ENCODE measurements around the gene ZSCAN5B.

DNA sequence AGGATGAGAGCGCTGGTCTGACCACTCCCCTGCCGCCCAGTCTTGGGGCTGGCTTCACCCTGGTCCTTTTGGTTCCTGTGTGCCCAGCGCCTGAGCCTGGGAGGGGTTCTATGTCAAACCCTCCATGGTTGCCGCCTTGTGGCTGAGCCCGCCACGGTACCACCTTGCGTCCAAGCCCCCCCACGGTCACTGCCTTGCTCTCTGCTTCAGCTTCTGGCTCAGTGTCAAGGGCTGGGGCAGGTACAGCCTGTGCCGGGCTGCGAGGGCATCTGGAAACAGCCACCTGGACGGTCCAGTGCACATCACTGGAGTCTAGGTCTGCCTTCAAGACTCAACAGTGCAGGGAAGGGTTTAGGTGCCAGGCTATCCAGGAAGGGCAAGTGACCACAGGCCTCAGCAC is 36.0 kb downstream of the ZSCAN5B start:
- TF ChIP-seq, protein P1, sequence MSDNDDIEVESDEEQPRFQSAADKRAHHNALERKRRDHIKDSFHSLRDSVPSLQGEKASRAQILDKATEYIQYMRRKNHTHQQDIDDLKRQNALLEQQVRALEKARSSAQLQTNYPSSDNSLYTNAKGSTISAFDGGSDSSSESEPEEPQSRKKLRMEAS (IDR thresholded peaks at IDR 0.05; ENCODE audit: low read depth), result no peak
- TF ChIP-seq, protein P2, sequence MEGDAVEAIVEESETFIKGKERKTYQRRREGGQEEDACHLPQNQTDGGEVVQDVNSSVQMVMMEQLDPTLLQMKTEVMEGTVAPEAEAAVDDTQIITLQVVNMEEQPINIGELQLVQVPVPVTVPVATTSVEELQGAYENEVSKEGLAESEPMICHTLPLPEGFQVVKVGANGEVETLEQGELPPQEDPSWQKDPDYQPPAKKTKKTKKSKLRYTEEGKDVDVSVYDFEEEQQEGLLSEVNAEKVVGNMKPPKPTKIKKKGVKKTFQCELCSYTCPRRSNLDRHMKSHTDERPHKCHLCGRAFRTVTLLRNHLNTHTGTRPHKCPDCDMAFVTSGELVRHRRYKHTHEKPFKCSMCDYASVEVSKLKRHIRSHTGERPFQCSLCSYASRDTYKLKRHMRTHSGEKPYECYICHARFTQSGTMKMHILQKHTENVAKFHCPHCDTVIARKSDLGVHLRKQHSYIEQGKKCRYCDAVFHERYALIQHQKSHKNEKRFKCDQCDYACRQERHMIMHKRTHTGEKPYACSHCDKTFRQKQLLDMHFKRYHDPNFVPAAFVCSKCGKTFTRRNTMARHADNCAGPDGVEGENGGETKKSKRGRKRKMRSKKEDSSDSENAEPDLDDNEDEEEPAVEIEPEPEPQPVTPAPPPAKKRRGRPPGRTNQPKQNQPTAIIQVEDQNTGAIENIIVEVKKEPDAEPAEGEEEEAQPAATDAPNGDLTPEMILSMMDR (IDR thresholded peaks at IDR 0.05), result no peak
- no peak for TF ChIP-seq RFX5 (IDR thresholded peaks at IDR 0.05; ENCODE audit: low read length)
- TF ChIP-seq POLR2AphosphoS5 (IDR thresholded peaks at IDR 0.05; ENCODE audit: low read depth, low read length), result no peak
- TF ChIP-seq SMC3 (IDR thresholded peaks at IDR 0.05; ENCODE audit: low read depth, low read length), result no peak
